ENCODE data around the gene MLLT11.

GRCh38 chr1:151060657-151061421 lies 642 bp downstream of the MLLT11 start:
- no peak for TF ChIP-seq POLR2AphosphoS5 (IDR thresholded peaks at IDR 0.05; ENCODE audit: borderline replicate concordance, low read depth, low read length)
- TF ChIP-seq EZH2 (IDR thresholded peaks at IDR 0.05), result no peak
- TF ChIP-seq FOXP2 (optimal IDR thresholded peaks at IDR 0.05; ENCODE audit: control extremely low read depth, extremely low read length, insufficient read depth), result no peak
